Panc1 (cell line): ENCODE results near the gene RPL41. TPM values are rescaled to one million over a fixed set of nuclear protein-coding genes. Genes with fewer than 3 reads are reported as not detected.

Source experiments
- ATAC-seq: fragments of 200-7000 bp; cut with Tn5 transposase; 2 replicates; pipeline ENCODE4 v1.9.1; 2020; ENCODE audit warnings: mild to moderate bottlenecking, moderate library complexity
- BruUV-seq: library from RNA; stranded (reverse); fragments of 400-500 nt; replicated peaks from 2 replicates; lab custom pipeline; 2021; lab: Mats Ljungman, UMichigan
- CTCF ChIA-PET: fragments of 300-600 bp; sonication (Branson Sonifier 250); formaldehyde crosslinking; loops from one replicate; lab custom pipeline; 2022; ENCODE audit warnings: antibody characterized with exemption; lab: Charles Lee
- POLR2A ChIA-PET: fragments of 300-600 bp; sonication (Branson Sonifier 250); formaldehyde crosslinking; loops from one replicate; lab custom pipeline; 2022; ENCODE audit warnings: antibody characterized with exemption; lab: Charles Lee
- DNase-seq: peaks from one replicate; pipeline ENCODE4 v3.0.0-alpha.2; 2010; ENCODE audit warnings: low read depth, low spot score
- H3K27ac ChIP-seq: 2 replicates; pipeline ENCODE4 v1.5.1; 2011; ENCODE audit warnings: mild to moderate bottlenecking, low read length, inconsistent platforms
- H3K27me3 ChIP-seq: fragments of 200-500 bp; sonication (Bioruptor generic); 2 replicates; pipeline ENCODE4 v1.6.0; 2014; ENCODE audit warnings: low read length, inconsistent platforms; ENCODE audit not compliant: control insufficient read depth, insufficient read depth
- H3K36me3 ChIP-seq: fragments of 200-500 bp; sonication (Bioruptor generic); 2 replicates; pipeline ENCODE4 v1.5.1; 2014; ENCODE audit warnings: inconsistent platforms, mild to moderate bottlenecking, low read length, moderate library complexity; ENCODE audit not compliant: control insufficient read depth, insufficient read depth
- H3K4me1 ChIP-seq: 2 replicates; pipeline ENCODE4 v1.5.1; 2011; ENCODE audit warnings: inconsistent platforms, mild to moderate bottlenecking, low read length, moderate library complexity; ENCODE audit not compliant: control insufficient read depth, insufficient read depth
- H3K4me3 ChIP-seq, 2 experiments: 2 replicates each; pipeline ENCODE4 v1.5.1; 2011 to 2012; ENCODE audit warnings: low read depth in 2 of 2, low read length in 2 of 2, mild to moderate bottlenecking in 2 of 2, inconsistent platforms in 1 of 2, moderate library complexity in 1 of 2
- H3K9me3 ChIP-seq: fragments of 200-500 bp; sonication (Bioruptor generic); 2 replicates; pipeline ENCODE4 v1.5.1; 2014; ENCODE audit warnings: low read depth, mild to moderate bottlenecking, inconsistent platforms, low read length, moderate library complexity; ENCODE audit not compliant: control insufficient read depth, insufficient read depth
- POLR2AphosphoS5 ChIP-seq: IDR thresholded peaks from 2 replicates; pipeline ENCODE4 v1.6.1; 2012; ENCODE audit warnings: mild to moderate bottlenecking, low read depth, low read length, moderate library complexity
- REST ChIP-seq, 2 experiments: IDR thresholded peaks; 2 replicates each; pipeline ENCODE4 v1.6.1; 2011 to 2012; ENCODE audit warnings: low read depth in 2 of 2, control low read depth in 1 of 2, low read length in 1 of 2, mild to moderate bottlenecking in 1 of 2, moderate library complexity in 1 of 2; ENCODE audit not compliant: insufficient read depth in 1 of 2
- SIN3A ChIP-seq: IDR thresholded peaks from 2 replicates; pipeline ENCODE4 v1.6.1; 2012; ENCODE audit warnings: low read depth, mild to moderate bottlenecking, low read length, moderate library complexity, borderline replicate concordance; ENCODE audit not compliant: insufficient read depth
- TCF7L2 ChIP-seq: IDR thresholded peaks from 2 replicates; pipeline ENCODE4 v1.6.1; 2011; ENCODE audit warnings: mild to moderate bottlenecking, low read depth, low read length, inconsistent platforms
- in situ Hi-C: cut with HindIII; loops from 2 replicates; pipeline ENCODE4 v1.10.0; 2016; ENCODE audit warnings: low sequenced_read_pairs, low pct_unique_long_range_greater_than_20kb
- intact Hi-C: fragments of 100-400 bp; cut with micrococcal nuclease; formaldehyde crosslinking; loops from one replicate; pipeline ENCODE4 v1.10.0; 2022; ENCODE audit not compliant: unreplicated experiment
- total RNA-seq: library from RNA; stranded (reverse); gene quantifications from one replicate; pipeline ENCODE4 v1.2.1, GENCODE V29; 2021; ENCODE audit not compliant: unreplicated experiment
- TF ChIP-seq, protein P1 (sequence below): fragments of 450-650 bp; IDR thresholded peaks from 2 replicates; pipeline ENCODE4 v1.5.1; 2017; ENCODE audit warnings: mild to moderate bottlenecking

RPL41 gene
- total RNA-seq, 1 experiment from 2014 or later, result 2,264 TPM

- no peak for DNase-seq
- in situ Hi-C loops (no loop called here), intact Hi-C loops (no loop called here)
- CTCF ChIA-PET, result interaction anchor here (0.6 kb wide), 1 partner anchor 68 kb away, joined by 4 read pairs; no protein-coding TSS in a partner anchor
- H3K9me3 ChIP-seq, result no peaks in the 10 kb centered on the region
- H3K27ac ChIP-seq, result no peak overlapping the region
- peaks cover 12% of the 10 kb centered on the region for H3K36me3 ChIP-seq
- peaks cover 4% of the 10 kb centered on the region; the same call in 1 of the 2 replicates for H3K4me1 ChIP-seq
- POLR2A ChIA-PET, result no interaction called here
- TF ChIP-seq POLR2AphosphoS5, result no peak
- no peak for TF ChIP-seq TCF7L2
- no peak for TF ChIP-seq SIN3A
- TF ChIP-seq, protein P1, sequence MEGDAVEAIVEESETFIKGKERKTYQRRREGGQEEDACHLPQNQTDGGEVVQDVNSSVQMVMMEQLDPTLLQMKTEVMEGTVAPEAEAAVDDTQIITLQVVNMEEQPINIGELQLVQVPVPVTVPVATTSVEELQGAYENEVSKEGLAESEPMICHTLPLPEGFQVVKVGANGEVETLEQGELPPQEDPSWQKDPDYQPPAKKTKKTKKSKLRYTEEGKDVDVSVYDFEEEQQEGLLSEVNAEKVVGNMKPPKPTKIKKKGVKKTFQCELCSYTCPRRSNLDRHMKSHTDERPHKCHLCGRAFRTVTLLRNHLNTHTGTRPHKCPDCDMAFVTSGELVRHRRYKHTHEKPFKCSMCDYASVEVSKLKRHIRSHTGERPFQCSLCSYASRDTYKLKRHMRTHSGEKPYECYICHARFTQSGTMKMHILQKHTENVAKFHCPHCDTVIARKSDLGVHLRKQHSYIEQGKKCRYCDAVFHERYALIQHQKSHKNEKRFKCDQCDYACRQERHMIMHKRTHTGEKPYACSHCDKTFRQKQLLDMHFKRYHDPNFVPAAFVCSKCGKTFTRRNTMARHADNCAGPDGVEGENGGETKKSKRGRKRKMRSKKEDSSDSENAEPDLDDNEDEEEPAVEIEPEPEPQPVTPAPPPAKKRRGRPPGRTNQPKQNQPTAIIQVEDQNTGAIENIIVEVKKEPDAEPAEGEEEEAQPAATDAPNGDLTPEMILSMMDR, result no peak
- no peak for TF ChIP-seq REST (IDR thresholded peaks at IDR 0.05; ENCODE audit: insufficient read depth in 1 of 2, low read depth in 2 of 2, low read length in 1 of 2)
- no TSS peak for BruUV-seq
- no peaks in the 10 kb centered on the region for H3K27me3 ChIP-seq
- no peak overlapping the region for H3K4me3 ChIP-seq
- ATAC-seq, result no peak
Measured at GRCh38 chr12:56141946-56142784, 25.7 kb downstream of the RPL41 start.

- H3K9me3 ChIP-seq, result no peaks in the 10 kb centered on the region
- H3K4me1 ChIP-seq, result peaks cover 4% of the 10 kb centered on the region; the same call in 1 of the 2 replicates
- BruUV-seq, result no TSS peak
- DNase-seq (no peak), ATAC-seq (no peak)
- H3K27me3 ChIP-seq, result no peaks in the 10 kb centered on the region
- ChIA-PET POLR2A (interaction anchor here (0.5 kb wide), 1 partner anchor 19 kb away, joined by 6 read pairs; no protein-coding TSS in a partner anchor), CTCF (no interaction called here)
- intact Hi-C loops, result no loop called here
- peaks cover 12% of the 10 kb centered on the region for H3K36me3 ChIP-seq
- in situ Hi-C loops, result no loop called here
- H3K4me3 ChIP-seq, result no peak overlapping the region
- TF ChIP-seq TCF7L2 (no peak), REST (IDR thresholded peaks at IDR 0.05; ENCODE audit: insufficient read depth in 1 of 2, low read depth in 2 of 2, low read length in 1 of 2) (no peak), POLR2AphosphoS5 (no peak), SIN3A (no peak)
- TF ChIP-seq, protein P1, result no peak
- H3K27ac ChIP-seq, result no peak overlapping the region
Measured at GRCh38 chr12:56143217-56143616, 26.8 kb downstream of the RPL41 start.
